Astrocyte of the hippocampus (primary cell): ENCODE measurements around the gene ACTL7A.
"Not testable (repeated sequence)": the region's sequence is repeated elsewhere in the genome, so short reads cannot be mapped to it uniquely, and the experiment has no call there.

Source experiments
- DNase-seq: peaks from one replicate; pipeline ENCODE4 v3.0.0; 2011; ENCODE audit warnings: low read depth, low spot score

ACTL7A gene

GRCh38 chr9:108861997-108862396 is at the start of gene ACTL7A:
ACTL7A (plus strand) TSS chr9:108862266; CDS start chr9:108862323, 57 bp downstream.
- DNase-seq: no peak

GRCh38 chr9:108812396-108813025 is 49.6 kb upstream of the ACTL7A start:
- peak; percentile 39 for DNase-seq

- DNase-seq: peak; percentile 81
Observed at GRCh38 chr9:108813951-108814601, 48.0 kb upstream of the ACTL7A start.

- DNase-seq: no peak
Observed at GRCh38 chr9:108815156-108815555, 46.9 kb upstream of the ACTL7A start.

GRCh38 chr9:108816037-108816436 is 46.0 kb upstream of the ACTL7A start:
- DNase-seq: no peak

- DNase-seq: no peak
Observed at GRCh38 chr9:108823829-108824228, 38.2 kb upstream of the ACTL7A start.

GRCh38 chr9:108830272-108830671 is 31.8 kb upstream of the ACTL7A start:
- DNase-seq: no peak

- no peak for DNase-seq
Observed at GRCh38 chr9:108831496-108832178, 30.4 kb upstream of the ACTL7A start.

GRCh38 chr9:108832179-108832500 is 29.9 kb upstream of the ACTL7A start:
- DNase-seq: no peak

GRCh38 chr9:108834959-108835665 is 27.0 kb upstream of the ACTL7A start:
- DNase-seq: no peak

GRCh38 chr9:108835831-108836230 is 26.2 kb upstream of the ACTL7A start:
- no peak for DNase-seq

- DNase-seq: no peak
Observed at GRCh38 chr9:108836319-108836718, 25.7 kb upstream of the ACTL7A start.

- DNase-seq: peak; percentile 44
Observed at GRCh38 chr9:108836781-108837180, 25.3 kb upstream of the ACTL7A start.

- no peak for DNase-seq
Observed at GRCh38 chr9:108837530-108837929, 24.5 kb upstream of the ACTL7A start.

- no peak for DNase-seq
Observed at GRCh38 chr9:108838017-108838416, 24.0 kb upstream of the ACTL7A start.

- not testable (repeated sequence) for DNase-seq
Observed at GRCh38 chr9:108839561-108839960, 22.5 kb upstream of the ACTL7A start.

- DNase-seq: no peak
Observed at GRCh38 chr9:108842610-108843295, 19.3 kb upstream of the ACTL7A start.

GRCh38 chr9:108844391-108844790 is 17.7 kb upstream of the ACTL7A start:
- no peak for DNase-seq

- DNase-seq: no peak
Observed at GRCh38 chr9:108844856-108845255, 17.2 kb upstream of the ACTL7A start.

- DNase-seq: no peak
Observed at GRCh38 chr9:108845507-108845906, 16.6 kb upstream of the ACTL7A start.

- DNase-seq: no peak
Observed at GRCh38 chr9:108845947-108846346, 16.1 kb upstream of the ACTL7A start.

- not testable (repeated sequence) for DNase-seq
Observed at GRCh38 chr9:108848296-108848695, 13.8 kb upstream of the ACTL7A start.
